ENCODE measurements around the gene RAB19.
"Not testable (repeated sequence)": the region's sequence is repeated elsewhere in the genome, so short reads cannot be mapped to it uniquely, and the experiment has no call there.

RAB19 gene

GRCh38 chr7:140448781-140449480 is 45.1 kb downstream of the RAB19 start:
- no peaks in the 10 kb centered on the region for H3K79me2 ChIP-seq (ENCODE audit: insufficient read depth, low read length)
- no peaks in the 10 kb centered on the region for H3K4me1 ChIP-seq (ENCODE audit: insufficient read depth, low read length)
- no peak overlapping the region for H3K27ac ChIP-seq (ENCODE audit: low read length)
- H3K9ac ChIP-seq (ENCODE audit: low read depth, low read length) = no peak overlapping the region
- no peak overlapping the region for H2AFZ ChIP-seq (ENCODE audit: low read depth, low read length)
- no peak overlapping the region for H3K4me3 ChIP-seq (ENCODE audit: low read depth in 1 of 2, low read length in 2 of 2)
- no peak for DNase-seq
- TF ChIP-seq CTCF (IDR thresholded peaks at IDR 0.05; ENCODE audit: borderline replicate concordance, extremely low read depth, low read length, poor library complexity, severe bottlenecking) (no peak), EZH2 (IDR thresholded peaks at IDR 0.05; ENCODE audit: borderline replicate concordance, low read depth, low read length, severe bottlenecking) (no peak)
- ATAC-seq (ENCODE audit: insufficient read depth, low read depth) = no peak
- H3K9me3 ChIP-seq (ENCODE audit: insufficient read depth, low read length, severe bottlenecking) = no peaks in the 10 kb centered on the region
- no peak overlapping the region for H3K4me2 ChIP-seq (ENCODE audit: insufficient read depth, low read length)
- no peaks in the 10 kb centered on the region for H4K20me1 ChIP-seq (ENCODE audit: insufficient read depth, low read length)
- no peaks in the 10 kb centered on the region for H3K27me3 ChIP-seq (ENCODE audit: insufficient read depth, low read length, poor library complexity)
- peaks cover 12% of the 10 kb centered on the region; the same call in 1 of the 2 replicates for H3K36me3 ChIP-seq (ENCODE audit: insufficient read depth, low read length)

- Histone ChIP-seq H3K4me3 (ENCODE audit: low read depth in 1 of 2, low read length in 2 of 2) (no peak overlapping the region), H3K9ac (ENCODE audit: low read depth, low read length) (no peak overlapping the region), H3K27me3 (ENCODE audit: insufficient read depth, low read length, poor library complexity) (no peaks in the 10 kb centered on the region), H3K36me3 (ENCODE audit: insufficient read depth, low read length) (peaks cover 40% of the 10 kb centered on the region), H3K79me2 (ENCODE audit: insufficient read depth, low read length) (no peaks in the 10 kb centered on the region), H3K27ac (ENCODE audit: low read length) (no peak overlapping the region), H3K9me3 (ENCODE audit: insufficient read depth, low read length, severe bottlenecking) (no peaks in the 10 kb centered on the region), H3K4me2 (ENCODE audit: insufficient read depth, low read length) (no peak overlapping the region), H2AFZ (ENCODE audit: low read depth, low read length) (no peak overlapping the region), H4K20me1 (ENCODE audit: insufficient read depth, low read length) (peaks cover 3% of the 10 kb centered on the region; the same call in 1 of the 2 replicates), H3K4me1 (ENCODE audit: insufficient read depth, low read length) (no peaks in the 10 kb centered on the region)
- TF ChIP-seq EZH2 (IDR thresholded peaks at IDR 0.05; ENCODE audit: borderline replicate concordance, low read depth, low read length, severe bottlenecking) (no peak), CTCF (IDR thresholded peaks at IDR 0.05; ENCODE audit: borderline replicate concordance, extremely low read depth, low read length, poor library complexity, severe bottlenecking) (no peak)
- ATAC-seq (ENCODE audit: insufficient read depth, low read depth) = no peak
- DNase-seq = no peak
Observed at GRCh38 chr7:140451716-140452115, 47.9 kb downstream of the RAB19 start.

DNA sequence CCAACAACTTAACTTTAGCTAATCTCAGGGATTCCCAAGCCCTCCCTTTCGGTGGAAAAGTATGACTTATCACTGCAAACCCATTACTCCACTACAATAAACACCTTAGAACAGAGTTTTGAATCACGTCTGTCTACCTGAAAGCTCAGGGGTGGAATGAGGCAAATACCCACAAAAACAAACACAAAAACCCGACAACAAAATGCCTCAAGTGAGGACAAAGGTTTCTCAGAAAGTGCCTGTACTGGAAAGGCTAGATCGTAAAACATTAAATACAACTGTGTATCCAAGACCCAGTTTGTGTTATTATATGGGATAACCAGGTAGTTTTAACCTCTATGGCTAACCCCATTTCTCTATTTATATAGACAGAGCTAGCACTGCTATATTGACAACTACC is 49.4 kb downstream of the RAB19 start:
- TF ChIP-seq EZH2 (IDR thresholded peaks at IDR 0.05; ENCODE audit: borderline replicate concordance, low read depth, low read length, severe bottlenecking) = no peak
- no peak for TF ChIP-seq CTCF (IDR thresholded peaks at IDR 0.05; ENCODE audit: borderline replicate concordance, extremely low read depth, low read length, poor library complexity, severe bottlenecking)
- no peak for ATAC-seq (ENCODE audit: insufficient read depth, low read depth)
- DNase-seq = no peak
- H3K27me3 ChIP-seq (ENCODE audit: insufficient read depth, low read length, poor library complexity) = no peaks in the 10 kb centered on the region
- H3K4me3 ChIP-seq (ENCODE audit: low read depth in 1 of 2, low read length in 2 of 2) = no peak overlapping the region
- no peaks in the 10 kb centered on the region for H3K4me1 ChIP-seq (ENCODE audit: insufficient read depth, low read length)
- no peak overlapping the region for H3K9ac ChIP-seq (ENCODE audit: low read depth, low read length)
- no peak overlapping the region for H3K4me2 ChIP-seq (ENCODE audit: insufficient read depth, low read length)
- no peak overlapping the region for H3K27ac ChIP-seq (ENCODE audit: low read length)
- H4K20me1 ChIP-seq (ENCODE audit: insufficient read depth, low read length) = peaks cover 5% of the 10 kb centered on the region; the same call in 1 of the 2 replicates
- no peaks in the 10 kb centered on the region for H3K79me2 ChIP-seq (ENCODE audit: insufficient read depth, low read length)
- H3K9me3 ChIP-seq (ENCODE audit: insufficient read depth, low read length, severe bottlenecking) = no peaks in the 10 kb centered on the region
- no peak overlapping the region for H2AFZ ChIP-seq (ENCODE audit: low read depth, low read length)
- peaks cover 53% of the 10 kb centered on the region for H3K36me3 ChIP-seq (ENCODE audit: insufficient read depth, low read length)

- peaks cover 60% of the 10 kb centered on the region for H3K36me3 ChIP-seq (ENCODE audit: insufficient read depth, low read length)
- H3K4me1 ChIP-seq (ENCODE audit: insufficient read depth, low read length); H3K27ac ChIP-seq (ENCODE audit: low read length); H2AFZ ChIP-seq (ENCODE audit: low read depth, low read length); H3K9me3 ChIP-seq (ENCODE audit: insufficient read depth, low read length, severe bottlenecking); H3K4me2 ChIP-seq (ENCODE audit: insufficient read depth, low read length); H3K4me3 ChIP-seq (ENCODE audit: low read depth in 1 of 2, low read length in 2 of 2); H3K9ac ChIP-seq (ENCODE audit: low read depth, low read length); H3K27me3 ChIP-seq (ENCODE audit: insufficient read depth, low read length, poor library complexity); H4K20me1 ChIP-seq (ENCODE audit: insufficient read depth, low read length); H3K79me2 ChIP-seq (ENCODE audit: insufficient read depth, low read length); DNase-seq: not testable (repeated sequence)
- peak; percentile 47; the same call in 1 of the 3 replicates for ATAC-seq (ENCODE audit: insufficient read depth, low read depth)
Observed at GRCh38 chr7:140453785-140454656, 50.2 kb downstream of the RAB19 start.
